HG02885 (cell line): ENCODE measurements around the gene DDX39B.
A peak's percentile ranks its signal among the peaks of the same experiment; 100 is the strongest.
"Not testable (repeated sequence)": the region's sequence is repeated elsewhere in the genome, so short reads cannot be mapped to it uniquely, and the experiment has no call there.

Experiments
- ATAC-seq: cut with Tn5 transposase; IDR thresholded peaks from one replicate; pipeline ENCODE4 v1.9.1; 2021; ENCODE audit warnings: mild to moderate bottlenecking; ENCODE audit not compliant: unreplicated experiment, poor library complexity

The DDX39B gene

DNA sequence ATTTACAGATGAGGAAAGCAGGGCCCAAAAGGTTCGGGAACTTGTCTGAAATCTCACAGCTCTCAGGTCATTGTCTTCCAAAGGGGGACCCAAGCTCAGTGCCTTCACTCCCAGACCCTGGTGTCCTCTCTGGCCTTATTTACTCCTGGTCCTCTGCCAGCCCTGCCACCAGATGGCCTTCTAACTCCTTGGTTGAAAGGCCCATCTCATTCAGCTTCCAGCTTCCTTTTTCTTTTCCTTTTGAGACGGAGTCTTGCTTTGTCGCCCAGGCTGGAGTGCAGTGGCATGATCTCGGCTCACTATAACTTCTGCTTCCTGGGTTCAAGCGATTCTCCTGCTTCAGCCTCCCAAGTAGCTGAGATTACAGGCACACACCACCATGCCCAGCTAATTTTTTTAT, 9.6 kb upstream of the DDX39B start:
- ATAC-seq = not testable (repeated sequence)

DNA sequence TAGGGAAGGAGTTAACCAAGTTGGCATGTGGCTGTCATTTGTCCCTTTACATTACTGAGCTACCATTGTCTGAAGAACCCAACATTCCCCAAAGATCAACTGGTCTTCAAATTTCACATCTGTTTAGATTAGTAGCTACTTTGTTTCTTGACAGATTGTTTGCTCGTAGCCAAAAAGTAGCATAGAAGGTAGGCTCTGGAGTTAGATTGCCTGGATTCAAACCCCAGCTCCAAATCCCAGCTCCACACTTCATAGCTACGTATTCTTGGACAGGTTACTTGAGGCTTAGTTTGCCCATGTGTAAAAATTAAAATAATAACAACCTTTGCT, 6.7 kb upstream of the DDX39B start:
- ATAC-seq = no peak

DNA sequence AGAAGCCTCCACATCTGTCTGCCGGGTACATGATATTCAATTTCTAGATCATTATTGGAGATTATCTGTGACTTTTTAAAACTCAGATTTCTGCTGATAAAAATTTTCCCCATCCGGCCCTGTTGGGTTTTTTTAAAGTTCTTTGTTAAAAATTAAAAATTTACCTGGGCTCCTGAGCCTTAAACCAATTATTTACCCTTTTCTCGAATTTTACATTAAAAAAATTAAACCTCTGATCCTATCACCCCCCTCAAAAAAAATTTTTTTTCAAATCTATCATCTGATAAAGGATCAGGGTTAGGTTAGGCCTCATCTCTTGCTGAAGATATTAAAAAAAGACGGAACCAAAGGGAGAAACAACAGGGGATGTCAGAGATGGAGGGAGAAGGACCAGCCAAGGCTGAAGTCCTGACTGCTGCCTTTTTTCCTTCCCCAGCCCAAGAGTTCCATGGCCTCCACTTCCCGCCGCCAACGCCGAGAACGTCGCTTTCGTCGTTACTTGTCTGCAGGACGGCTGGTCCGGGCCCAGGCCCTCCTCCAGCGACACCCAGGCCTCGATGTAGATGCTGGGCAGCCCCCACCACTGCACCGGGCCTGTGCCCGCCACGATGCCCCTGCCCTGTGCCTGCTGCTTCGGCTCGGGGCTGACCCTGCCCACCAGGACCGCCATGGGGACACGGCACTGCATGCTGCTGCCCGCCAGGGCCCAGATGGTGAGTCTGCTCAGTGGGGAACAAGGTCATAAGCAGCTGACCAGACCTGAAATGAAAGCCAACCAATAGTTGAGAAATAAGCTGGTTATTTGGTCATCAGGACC, 6.1 kb upstream of the DDX39B start:
- ATAC-seq = no peak

DNA sequence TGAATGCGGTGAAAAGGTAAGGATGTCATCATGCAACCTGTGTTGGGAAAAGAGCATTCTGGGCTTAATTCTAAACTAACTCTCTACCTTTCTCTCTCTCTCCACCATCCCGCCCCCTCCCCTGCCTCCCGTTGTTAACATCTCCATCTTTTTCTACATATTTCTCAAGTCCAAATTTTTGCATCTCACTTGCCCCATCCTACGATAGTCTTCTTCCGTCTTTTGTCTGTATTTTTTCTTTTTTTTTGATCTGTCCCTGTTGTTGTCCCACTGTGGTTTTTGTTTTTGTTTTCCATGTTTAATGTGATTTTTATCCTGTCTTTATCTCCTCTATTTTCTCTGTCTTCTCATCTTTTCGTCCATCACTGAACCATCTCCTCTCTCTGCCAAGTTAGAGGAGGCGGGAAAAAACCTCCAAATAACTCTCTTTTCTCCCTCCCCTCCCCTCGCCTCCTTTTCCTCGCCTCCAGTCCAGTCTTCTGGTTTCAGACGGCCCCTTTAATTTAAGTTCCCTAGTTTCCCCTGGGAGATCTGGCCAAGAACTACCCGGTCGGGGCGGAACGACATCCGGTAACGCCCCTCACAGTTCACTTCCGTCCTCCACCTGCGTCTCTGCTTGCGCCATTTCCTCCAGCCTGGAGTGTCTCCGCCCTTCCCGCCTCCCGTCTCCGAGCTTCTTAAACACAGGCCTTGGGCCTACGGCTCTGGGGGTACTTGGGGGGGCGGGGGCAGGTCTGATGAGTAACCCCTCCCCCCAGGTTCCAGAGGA, 5.3 kb upstream of the DDX39B start, which contains the start of gene NFKBIL1:
Gene NFKBIL1, plus strand, starts transcription at position 651 of the 769 bp plus-strand sequence. Its CDS starts 87 bp downstream, at position 738.
- peak; percentile 80 for ATAC-seq

DNA sequence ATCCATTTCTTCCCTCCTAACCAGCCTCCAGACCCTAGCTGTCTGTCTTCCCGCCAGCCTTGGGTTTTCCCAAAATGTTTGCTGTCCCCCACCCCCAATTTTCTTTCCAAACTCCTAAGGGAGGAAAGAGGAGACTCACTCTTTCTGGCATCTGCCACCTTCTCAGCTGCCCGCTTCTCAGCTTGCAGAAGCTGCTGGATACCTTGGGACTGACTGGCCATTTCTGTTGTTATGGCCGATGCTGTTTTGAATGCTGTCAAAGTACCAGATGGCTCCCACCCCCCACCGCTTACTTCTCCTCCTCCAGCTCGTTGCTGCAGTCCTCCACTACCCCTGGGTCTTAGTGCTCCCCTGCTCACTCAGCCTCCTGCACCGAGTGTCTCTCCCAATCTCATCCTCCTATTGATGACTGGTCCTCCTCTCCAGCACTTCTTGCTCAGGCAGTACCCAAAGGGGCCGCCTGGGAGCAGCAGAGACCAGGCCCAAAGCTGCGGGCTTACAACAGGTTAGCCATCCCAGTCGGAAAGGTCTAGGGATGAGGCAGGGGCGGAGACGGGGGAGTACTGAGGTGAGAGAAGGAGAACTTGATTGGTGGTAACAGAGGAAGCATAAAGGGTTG, 4.6 kb upstream of the DDX39B start, which contains the start of gene ATP6V1G2:
Gene ATP6V1G2, minus strand, starts transcription at position 270 of the 619 bp plus-strand sequence. Its CDS starts 49 bp downstream, at position 221.
- peak; percentile 54 for ATAC-seq

DNA sequence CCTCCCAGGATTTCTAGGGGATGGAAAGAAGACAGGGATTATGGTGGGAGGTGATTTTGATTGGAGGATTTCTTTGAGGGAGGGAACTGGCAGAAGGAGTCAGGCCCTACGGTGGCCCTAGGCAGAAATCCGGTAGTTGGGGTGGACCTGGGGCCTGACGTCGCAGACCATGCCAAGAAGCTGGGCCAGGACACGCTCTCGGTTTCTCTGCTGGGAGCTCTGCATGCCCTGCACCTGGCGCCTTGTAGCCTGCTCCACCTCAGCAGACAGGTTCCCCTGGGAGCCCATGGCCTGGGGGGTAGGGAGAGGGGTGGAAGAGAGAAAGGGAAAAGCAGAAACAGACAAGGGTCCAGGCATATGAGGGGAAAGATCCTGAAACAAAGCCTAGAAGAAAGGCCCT, 3.5 kb upstream of the DDX39B start:
- ATAC-seq = no peak

DNA sequence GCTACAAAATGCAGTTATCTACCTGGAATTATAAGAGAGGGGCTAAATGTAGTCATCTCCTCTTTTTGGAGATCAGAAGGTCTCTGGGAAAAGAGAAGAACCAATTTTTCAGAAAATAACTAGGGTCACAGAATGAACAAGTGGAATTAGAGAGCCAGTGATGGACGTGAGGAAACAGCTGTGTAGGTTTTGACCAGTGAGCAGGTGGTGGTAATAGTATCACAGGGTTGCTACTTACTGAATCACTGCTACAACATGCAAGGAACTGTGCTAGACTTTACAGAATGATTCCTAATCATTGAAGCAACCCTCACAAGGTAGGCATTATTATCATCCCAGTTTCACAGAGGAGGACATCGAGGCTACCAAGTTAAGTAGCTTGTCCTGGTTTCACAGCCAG, 2.9 kb upstream of the DDX39B start:
- no peak for ATAC-seq

DNA sequence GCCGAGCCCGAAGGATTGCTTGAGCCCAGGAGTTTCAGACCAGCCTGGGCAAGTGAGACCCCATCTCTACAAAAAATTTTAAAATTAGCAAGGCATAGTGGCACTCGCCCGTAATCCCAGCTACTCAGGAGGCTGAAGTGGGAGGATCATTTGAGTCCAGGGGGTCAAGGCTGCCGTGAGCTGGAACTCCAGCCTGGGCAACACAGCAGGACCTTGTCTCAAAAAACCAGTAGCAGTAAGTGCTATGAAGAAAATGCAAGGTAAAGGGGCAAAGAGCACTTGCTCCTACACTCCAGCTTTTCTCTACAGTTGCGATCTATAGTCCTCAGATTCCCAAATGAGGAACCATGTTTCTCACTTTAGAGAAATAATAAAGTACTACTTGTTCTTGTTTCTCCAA, 1.8 kb upstream of the DDX39B start:
- no peak for ATAC-seq

DNA sequence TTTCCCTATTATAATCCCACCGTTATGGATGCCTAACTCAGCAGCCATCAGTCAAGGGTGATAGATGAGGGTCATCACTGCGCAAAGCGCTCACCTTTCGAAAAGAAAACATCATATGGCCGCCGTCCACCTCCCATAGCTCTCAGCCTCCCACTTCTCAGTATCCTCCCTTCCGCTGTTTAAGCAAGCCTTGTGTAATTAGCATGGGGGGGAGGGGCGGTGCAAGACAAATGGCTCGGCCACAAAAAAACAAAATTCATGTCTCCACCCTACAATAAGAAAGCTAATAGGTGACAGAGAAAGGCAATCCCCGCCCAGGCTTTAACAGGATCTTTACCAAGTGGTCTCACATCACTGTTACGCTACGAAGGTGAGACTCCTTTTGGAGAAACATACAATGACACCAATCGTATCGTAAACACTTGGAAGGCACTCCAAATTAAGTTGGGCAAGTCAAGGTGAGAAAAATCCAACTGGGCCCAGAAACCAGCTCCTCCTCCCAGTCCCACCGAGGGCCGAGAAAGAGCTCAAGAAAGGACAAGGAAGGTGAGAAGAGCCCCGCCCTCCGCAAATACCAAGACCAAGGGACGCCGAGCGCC, 645 bp downstream of the DDX39B start:
- peak; percentile 26 for ATAC-seq

DNA sequence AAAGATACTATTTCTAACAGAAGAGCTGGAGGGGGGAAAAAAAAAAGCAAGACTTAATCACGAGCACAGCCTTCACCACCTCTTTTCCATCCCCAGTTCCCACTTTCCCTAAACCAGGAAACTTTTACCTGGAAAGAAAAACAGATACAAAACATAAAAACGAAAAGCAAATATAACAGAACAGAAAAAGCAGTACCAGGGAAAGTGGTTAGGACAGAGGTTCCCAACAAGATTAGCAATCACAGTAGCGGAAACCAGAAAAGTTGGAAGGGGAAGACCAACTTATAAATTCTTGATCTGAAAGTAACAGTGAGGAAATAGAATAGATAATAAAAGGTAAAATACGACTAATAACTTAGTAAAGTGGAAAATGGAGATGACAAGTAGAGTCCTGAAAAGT, 1.2 kb downstream of the DDX39B start:
- no peak for ATAC-seq

DNA sequence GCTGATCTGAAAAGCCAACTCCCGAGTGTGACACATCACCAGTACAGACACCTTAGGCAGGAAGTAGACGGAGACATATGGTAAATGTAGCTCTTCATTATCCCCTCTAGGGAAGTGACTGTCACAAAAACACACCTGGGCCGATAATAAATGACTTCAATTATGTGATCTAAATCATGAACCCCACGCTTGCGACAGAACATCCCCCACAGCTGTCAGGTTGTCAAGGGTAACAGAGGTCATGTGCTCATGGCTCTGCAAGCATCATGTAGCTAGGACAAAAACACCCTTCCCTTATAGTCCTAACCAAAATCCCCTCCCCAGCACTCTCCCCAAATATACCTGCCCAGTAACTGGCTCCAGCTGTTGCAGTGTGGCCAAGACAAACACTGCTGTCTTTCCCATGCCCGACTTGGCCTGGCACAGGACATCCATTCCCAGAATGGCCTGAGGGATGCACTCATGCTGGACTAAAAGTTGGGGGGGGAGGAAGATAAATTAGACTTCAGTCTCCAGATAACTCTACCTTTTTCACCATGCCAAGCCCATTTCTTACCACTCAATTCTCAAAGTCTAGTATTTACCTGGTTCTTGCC, 2.9 kb downstream of the DDX39B start:
- no peak for ATAC-seq

DNA sequence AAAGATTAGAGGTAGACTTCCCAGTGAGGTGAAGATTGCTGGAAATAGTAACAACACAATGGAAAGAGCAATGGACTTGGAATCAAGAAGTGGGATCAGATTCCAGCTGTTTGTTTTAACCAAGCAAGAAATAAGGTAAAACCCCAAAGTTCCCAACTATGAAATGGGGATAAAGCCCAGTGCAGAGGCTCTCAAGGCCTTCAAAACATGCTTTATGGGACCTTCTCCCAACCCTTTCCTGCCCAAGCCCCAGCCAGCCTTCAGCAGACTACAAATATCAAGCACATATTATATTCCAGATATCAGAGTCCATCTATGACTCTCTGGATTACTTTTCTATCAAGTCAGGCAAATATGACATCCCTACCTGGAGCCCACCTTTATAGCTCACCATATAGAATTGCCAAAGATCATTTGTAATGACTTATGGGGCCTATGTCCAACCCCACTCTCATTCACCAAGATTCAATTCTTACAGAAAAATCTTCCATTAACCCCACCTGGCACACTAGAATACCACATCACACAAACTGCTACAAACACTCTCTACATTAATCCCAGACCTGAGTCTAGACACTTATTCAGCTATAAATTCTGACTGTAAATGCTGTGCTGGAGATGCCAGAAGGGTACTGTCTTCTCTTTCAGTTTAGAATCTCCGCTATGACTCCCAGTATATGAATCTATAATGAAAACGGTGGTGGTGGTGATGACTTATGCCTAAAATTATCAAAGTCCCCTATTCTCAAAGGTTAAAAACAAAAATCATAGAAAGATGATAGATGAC, 6.1 kb downstream of the DDX39B start:
- no peak for ATAC-seq

DNA sequence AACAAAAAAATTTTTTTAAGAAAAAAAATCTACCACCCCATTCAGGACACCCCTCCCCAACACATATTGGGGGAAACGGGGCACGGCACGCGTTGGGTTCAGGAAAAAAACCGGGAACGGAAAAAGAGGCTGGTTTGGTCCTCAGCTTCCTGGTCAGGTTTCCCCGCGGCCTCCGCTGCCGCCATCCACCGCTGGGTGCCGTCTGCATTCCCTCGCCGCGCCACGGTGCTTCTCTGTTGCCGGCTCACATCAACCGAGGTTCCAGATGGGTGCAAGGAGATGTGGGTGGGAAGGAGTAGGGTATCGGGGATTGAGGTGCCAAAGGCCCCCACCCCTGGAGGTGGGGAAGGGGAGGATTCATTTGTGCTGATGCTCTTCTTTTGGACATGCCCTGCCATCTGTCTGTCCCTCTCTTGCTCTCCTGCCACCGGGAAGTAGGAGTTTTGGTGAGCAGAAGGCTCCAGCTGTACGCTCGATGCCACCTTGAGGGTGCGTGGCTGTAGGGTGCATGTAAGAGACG, 7.2 kb downstream of the DDX39B start:
- ATAC-seq = no peak

DNA sequence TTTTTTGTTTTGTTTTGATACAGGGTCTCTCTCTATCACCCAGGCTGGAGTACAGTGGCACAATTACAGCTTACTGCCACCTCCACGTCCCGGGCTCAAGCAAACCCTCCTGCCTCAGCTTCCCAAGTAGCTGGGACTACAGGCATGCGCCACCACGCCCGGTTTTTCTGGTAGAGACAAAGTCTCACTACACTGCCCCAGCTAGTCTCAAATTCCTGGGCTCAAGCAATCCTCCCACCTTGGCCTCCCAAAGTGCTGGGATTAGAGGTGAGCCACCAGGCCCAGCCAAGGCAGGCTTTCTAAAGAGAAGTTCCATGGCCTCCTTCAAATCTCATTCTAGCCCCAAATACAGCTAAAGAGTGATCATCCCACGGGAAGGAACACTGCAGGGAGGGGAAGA, 7.8 kb downstream of the DDX39B start:
- no peak for ATAC-seq

DNA sequence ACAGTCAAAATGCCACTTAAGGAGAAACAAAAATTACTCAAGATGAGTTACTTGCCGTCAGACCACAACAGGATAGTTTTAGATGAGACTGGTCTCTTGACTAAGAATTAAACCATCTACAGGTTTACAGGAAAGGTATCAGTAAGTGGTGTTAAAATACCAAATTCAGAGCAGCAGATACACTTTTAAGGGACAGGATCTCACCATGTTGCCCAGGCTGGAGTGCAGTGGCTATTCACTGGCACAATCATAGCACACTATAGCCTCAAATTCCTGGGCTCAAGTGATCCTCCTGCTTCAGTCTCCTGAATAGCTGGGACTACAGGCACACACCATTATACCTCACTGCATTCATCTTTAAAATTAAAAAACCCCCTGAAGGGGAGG, 8.4 kb downstream of the DDX39B start:
- no peak for ATAC-seq

DNA sequence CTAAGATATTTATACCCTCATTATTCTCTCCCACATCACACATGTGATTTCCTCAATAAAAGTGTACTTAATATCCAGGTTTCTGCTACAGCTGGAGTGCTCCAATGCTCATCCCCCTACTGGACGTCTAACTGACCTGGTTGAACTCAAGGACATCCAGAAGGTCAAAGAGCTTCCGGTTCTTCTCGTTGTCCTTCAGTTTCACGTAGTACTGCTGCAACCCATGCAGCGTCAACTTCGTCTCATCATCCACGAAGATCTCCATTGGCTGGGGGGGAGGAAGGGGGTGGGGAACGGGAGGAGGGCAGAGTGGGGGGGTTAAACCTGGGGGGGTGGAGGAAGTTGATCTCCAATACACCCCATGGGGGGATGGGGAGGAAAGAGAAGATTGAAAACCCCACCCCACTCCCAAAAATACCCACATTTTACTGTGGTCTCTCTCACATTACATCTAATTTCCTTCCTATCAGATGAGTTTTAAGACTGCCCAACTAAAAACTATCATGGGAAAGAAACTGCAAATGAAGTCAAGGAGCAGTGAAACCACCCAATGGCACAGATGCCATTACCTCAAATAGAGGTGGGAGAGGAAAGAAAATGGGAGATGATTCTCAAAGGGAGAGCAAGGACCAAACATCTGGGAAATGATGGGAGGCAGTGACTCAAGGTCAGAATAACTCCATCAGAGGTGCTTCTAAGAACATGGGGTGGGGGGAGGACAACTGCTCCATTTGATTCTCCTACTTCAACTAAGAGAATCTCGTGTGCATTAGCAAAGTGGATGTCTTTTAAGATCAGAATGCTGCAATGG, 9.0 kb downstream of the DDX39B start:
- no peak for ATAC-seq

DNA sequence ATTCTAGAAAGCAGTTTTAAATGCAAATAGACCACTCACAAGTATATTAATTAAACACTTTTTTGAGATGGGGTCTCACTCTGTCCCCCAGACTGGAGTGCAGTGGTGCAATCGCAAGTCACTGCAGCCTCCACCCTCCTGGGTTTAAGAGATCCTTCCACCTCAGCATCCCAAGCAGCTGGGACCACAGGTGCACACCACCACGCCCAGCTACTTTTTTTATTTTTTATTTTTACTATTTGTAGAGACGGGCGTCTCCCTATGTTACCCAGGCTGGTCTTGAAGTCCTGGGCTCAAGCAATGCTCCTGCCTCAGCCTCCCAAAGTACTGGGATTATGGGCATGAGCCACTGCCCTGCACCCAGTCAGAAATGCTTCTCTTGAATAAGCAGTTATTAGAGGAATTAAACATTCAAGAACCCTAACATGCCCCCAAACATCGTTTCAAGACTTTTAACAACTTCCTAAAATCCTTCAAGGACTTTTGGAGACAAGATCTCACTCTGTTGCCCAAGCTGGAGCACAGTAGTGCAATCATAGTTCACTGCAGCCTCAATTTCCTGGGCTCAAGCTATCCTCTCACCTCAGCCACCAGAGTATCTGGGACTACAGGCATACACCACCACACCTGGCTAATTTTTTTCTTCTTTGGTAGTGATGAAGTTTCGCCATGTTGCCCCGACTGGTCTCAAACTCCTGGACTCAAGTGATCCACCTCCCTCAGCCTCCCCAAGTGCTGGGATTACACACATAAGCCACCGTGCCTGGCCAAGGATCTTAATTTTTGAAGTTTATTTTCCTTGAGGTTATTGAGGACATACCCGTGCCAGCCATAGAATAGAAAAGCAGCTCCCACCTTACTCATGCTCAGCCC, 9.8 kb downstream of the DDX39B start:
- ATAC-seq = no peak

DNA sequence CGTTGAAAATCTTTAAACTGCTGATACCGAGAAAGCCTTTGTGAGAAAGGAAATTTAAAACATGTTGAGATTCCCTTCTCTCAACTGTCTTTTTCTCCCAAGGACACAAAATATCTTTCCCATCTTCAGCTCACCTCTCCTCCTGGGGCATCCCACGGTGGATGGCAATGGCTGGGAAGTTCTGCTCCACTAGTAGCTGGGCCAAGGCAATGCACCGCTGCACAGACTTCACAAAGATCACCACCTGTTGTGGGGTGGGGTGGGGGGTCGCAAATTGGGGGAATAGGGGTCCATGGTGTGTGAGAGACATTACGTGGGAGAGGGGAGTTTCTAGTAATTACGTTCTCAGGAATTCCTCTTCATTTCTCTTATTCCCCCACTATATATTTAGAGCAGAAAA, 10.6 kb downstream of the DDX39B start:
- ATAC-seq = no peak
